Chondrocyte (in vitro differentiated cells): Measurements from ENCODE around the gene PILRA. TPM values are rescaled to one million over a fixed set of nuclear protein-coding genes. Genes with fewer than 3 reads are reported as not detected.
"Not testable (repeated sequence)": the region's sequence is repeated elsewhere in the genome, so short reads cannot be mapped to it uniquely, and the experiment has no call there.

ENCODE experiments used
- DNase-seq: peaks from one replicate; pipeline ENCODE4 v3.0.0; 2021; ENCODE audit warnings: mixed read lengths, low spot score
- H3K27ac Mint-ChIP-seq: one replicate; pipeline ENCODE4 v1.8.0; 2021; ENCODE audit warnings: mild to moderate bottlenecking, moderate library complexity, mixed read lengths; ENCODE audit not compliant: unreplicated experiment
- H3K27me3 Mint-ChIP-seq: 2 replicates; pipeline ENCODE4 v1.8.0; 2021; ENCODE audit warnings: low read depth, mixed read lengths
- H3K36me3 Mint-ChIP-seq: 2 replicates; pipeline ENCODE4 v1.8.0; 2021; ENCODE audit warnings: low read depth, mixed read lengths
- H3K4me1 Mint-ChIP-seq: 2 replicates; pipeline ENCODE4 v1.8.0; 2021; ENCODE audit warnings: low read depth, mild to moderate bottlenecking, mixed read lengths
- H3K4me3 Mint-ChIP-seq: one replicate; pipeline ENCODE4 v1.8.0; 2021; ENCODE audit warnings: mild to moderate bottlenecking, moderate library complexity, mixed read lengths; ENCODE audit not compliant: unreplicated experiment
- H3K9me3 Mint-ChIP-seq: 2 replicates; pipeline ENCODE4 v1.8.0; 2021; ENCODE audit warnings: low read depth, mixed read lengths
- CTCF ChIP-seq: fragments of 200-600 bp; sonication (generic); IDR thresholded peaks from 2 replicates; pipeline ENCODE4 v1.5.0; 2021; ENCODE audit warnings: antibody characterized with exemption, mild to moderate bottlenecking, moderate library complexity
- total RNA-seq: library from RNA; stranded (reverse); gene quantifications from 3 replicates; pipeline ENCODE4 v1.2.1, GENCODE V29; 2021

The PILRA gene
- total RNA-seq, 1 donor from 2014 or later = 0.60 TPM

GRCh38 chr7:100435401-100436304 is 62.4 kb downstream of the PILRA start:
- Mint-ChIP-seq H3K36me3 (peaks cover 8% of the 10 kb centered on the region), H3K27me3 (no peaks in the 10 kb centered on the region), H3K4me3 (peak overlapping the region; percentile 88), H3K9me3 (no peaks in the 10 kb centered on the region), H3K27ac (peak overlapping the region; percentile 88), H3K4me1 (peaks cover 38% of the 10 kb centered on the region)
- peak; percentile 83 for DNase-seq
- no peak for TF ChIP-seq CTCF

GRCh38 chr7:100437150-100438100 is 64.1 kb downstream of the PILRA start:
- no peak overlapping the region for H3K4me3 Mint-ChIP-seq
- H3K4me1 Mint-ChIP-seq = peaks cover 24% of the 10 kb centered on the region
- TF ChIP-seq CTCF = no peak
- no peak overlapping the region for H3K27ac Mint-ChIP-seq
- peak; percentile 69 for DNase-seq
- H3K9me3 Mint-ChIP-seq = no peaks in the 10 kb centered on the region
- H3K36me3 Mint-ChIP-seq = peaks cover 7% of the 10 kb centered on the region
- no peaks in the 10 kb centered on the region for H3K27me3 Mint-ChIP-seq

GRCh38 chr7:100438172-100438571 is 64.9 kb downstream of the PILRA start:
- no peak for DNase-seq
- no peak for TF ChIP-seq CTCF
- Mint-ChIP-seq H3K9me3 (no peaks in the 10 kb centered on the region), H3K4me1 (peaks cover 19% of the 10 kb centered on the region), H3K27me3 (no peaks in the 10 kb centered on the region), H3K27ac (no peak overlapping the region), H3K36me3 (peaks cover 7% of the 10 kb centered on the region), H3K4me3 (no peak overlapping the region)

GRCh38 chr7:100438731-100439130 is 65.4 kb downstream of the PILRA start:
- not testable (repeated sequence) for H3K36me3 Mint-ChIP-seq, H3K27me3 Mint-ChIP-seq, H3K27ac Mint-ChIP-seq, H3K4me3 Mint-ChIP-seq, H3K9me3 Mint-ChIP-seq
- H3K4me1 Mint-ChIP-seq = peaks cover 16% of the 10 kb centered on the region
- DNase-seq = peak; percentile 3

GRCh38 chr7:100439244-100439643 is 66.0 kb downstream of the PILRA start:
- peak; percentile 11 for DNase-seq
- not testable (repeated sequence) for H3K4me3 Mint-ChIP-seq, H3K9me3 Mint-ChIP-seq, H3K27me3 Mint-ChIP-seq, H3K36me3 Mint-ChIP-seq
- H3K4me1 Mint-ChIP-seq = peaks cover 12% of the 10 kb centered on the region
- H3K27ac Mint-ChIP-seq = peak overlapping the region; percentile 73
